WI38 (cell line): Measurements from ENCODE around the gene DRC7.

Source experiments
- H3K4me3 ChIP-seq: 2 replicates; pipeline ENCODE4 v1.5.1; 2011; ENCODE audit warnings: low read depth, mild to moderate bottlenecking, control low read depth, low read length
- CTCF ChIP-seq: IDR thresholded peaks from 2 replicates; pipeline ENCODE4 v1.5.1; 2012; ENCODE audit warnings: low read depth, mild to moderate bottlenecking, control low read depth, low read length

Gene DRC7

DNA sequence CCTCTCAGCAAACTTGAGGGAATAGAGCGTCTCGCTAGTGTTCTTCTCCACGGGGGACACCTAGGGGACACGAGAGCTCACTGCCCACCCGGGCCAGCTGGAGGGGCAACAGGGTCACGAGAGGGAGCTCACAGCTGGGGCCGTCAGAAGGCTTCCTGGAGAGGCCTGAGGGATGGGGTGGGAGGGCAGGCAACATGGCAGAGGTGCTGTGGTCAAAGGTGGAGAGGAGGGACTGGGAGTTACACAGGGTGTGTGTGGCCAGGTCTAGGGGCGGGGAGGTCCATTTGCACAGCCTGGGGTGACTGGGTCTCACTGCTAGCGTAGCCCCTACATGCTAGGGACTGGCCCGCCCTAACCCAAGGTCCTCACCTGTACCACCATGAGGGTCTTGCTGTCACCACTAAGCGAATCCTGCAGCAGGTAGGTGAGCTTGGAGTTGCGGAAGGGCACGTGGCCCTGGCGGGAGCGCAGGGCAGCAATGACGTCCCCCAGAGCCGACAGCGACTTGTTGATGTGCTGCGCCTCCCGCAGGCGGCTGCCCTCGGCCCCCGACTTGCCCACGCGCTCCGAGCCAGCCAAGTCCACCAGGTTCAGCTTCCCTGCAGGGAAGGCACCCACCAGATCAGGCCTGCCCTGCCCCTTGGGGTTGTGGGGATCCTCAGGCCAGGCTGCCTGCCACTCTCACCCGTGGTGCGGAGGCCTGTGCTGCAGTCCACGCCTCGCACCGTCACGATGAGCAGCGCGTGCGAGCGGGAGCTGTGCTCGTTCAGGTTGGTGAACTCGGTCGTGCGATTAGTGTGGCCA lies 66.0 kb downstream of the DRC7 start:
- TF ChIP-seq CTCF, result no peak

DNA sequence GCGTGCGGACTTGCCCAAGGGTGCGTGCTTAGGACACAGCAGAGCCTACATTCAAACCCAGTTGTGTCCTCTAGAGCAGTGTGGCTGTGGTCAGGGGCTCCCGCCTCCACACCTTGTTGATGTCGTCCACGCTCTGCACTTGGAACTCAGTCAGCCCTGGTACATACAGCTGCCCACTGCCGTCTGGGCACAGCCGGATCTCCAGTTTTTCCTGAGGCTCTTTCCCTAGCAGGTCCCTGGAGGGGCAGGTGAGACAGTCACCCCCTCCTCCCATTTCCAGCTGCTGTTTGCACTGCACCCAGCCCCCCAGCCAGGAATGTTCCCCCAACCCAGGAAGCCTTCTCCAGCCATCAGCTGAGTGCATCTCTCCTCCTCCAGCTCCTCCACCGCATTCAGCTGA lies 66.7 kb downstream of the DRC7 start:
- no peak overlapping the region for H3K4me3 ChIP-seq
- no peak for TF ChIP-seq CTCF

More for the DNA sequence above, 66.0 kb downstream of the DRC7 start:
- H3K4me3 ChIP-seq, result no peak overlapping the region

- TF ChIP-seq CTCF, result no peak
- no peak overlapping the region for H3K4me3 ChIP-seq
Observed at GRCh38 chr16:57761957-57762356, 67.4 kb downstream of the DRC7 start.

- H3K4me3 ChIP-seq, result no peak overlapping the region
- no peak for TF ChIP-seq CTCF
Observed at GRCh38 chr16:57762365-57763040, 67.9 kb downstream of the DRC7 start.

DNA sequence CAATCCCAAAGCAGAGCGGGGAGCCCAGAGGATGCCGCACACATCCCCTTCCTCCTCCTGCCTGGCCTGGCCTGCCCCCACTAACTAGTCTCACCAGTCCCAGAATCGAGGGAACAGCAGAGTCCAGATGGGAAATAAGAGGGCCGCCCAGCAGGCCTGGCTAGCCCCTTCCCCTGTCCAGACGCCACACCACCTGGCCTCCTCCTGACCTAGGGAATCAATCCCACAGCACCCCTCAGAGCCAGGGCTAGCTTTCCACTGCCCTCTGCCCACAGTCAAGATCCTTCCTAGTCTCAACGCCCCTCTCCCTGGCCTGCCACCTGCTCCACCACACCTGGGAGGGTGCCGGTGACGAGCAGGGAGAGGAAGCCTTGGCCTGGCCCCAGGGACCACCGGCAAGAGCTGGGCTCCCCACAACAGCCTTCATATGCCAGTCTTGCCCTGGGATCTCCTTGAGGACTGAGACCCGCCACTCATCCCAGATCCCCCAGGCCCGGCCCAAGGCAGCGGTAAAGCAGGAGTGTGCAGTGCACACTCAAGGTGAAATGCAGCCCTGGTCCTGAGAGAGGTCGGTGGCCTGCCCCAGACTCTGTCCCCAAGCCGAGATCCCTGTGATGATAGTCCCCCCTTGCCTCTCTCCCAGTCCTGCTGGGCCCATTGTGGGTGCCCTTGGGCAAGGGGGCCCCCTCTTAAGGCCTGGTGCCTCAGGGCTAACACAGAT lies 68.8 kb downstream of the DRC7 start:
- H3K4me3 ChIP-seq, result no peak overlapping the region
- TF ChIP-seq CTCF, result no peak

- no peak overlapping the region for H3K4me3 ChIP-seq
- TF ChIP-seq CTCF, result no peak
Observed at GRCh38 chr16:57764006-57764340, 69.4 kb downstream of the DRC7 start.
